C1 segment of cervical spinal cord (tissue), 14 donors: ENCODE measurements around the gene ADCY2.

Experiments used
- DNase-seq, 14 donors: peaks; one replicate each; lab custom pipeline; 2025; lab: John Stamatoyannopoulos, UW

Gene ADCY2

DNA sequence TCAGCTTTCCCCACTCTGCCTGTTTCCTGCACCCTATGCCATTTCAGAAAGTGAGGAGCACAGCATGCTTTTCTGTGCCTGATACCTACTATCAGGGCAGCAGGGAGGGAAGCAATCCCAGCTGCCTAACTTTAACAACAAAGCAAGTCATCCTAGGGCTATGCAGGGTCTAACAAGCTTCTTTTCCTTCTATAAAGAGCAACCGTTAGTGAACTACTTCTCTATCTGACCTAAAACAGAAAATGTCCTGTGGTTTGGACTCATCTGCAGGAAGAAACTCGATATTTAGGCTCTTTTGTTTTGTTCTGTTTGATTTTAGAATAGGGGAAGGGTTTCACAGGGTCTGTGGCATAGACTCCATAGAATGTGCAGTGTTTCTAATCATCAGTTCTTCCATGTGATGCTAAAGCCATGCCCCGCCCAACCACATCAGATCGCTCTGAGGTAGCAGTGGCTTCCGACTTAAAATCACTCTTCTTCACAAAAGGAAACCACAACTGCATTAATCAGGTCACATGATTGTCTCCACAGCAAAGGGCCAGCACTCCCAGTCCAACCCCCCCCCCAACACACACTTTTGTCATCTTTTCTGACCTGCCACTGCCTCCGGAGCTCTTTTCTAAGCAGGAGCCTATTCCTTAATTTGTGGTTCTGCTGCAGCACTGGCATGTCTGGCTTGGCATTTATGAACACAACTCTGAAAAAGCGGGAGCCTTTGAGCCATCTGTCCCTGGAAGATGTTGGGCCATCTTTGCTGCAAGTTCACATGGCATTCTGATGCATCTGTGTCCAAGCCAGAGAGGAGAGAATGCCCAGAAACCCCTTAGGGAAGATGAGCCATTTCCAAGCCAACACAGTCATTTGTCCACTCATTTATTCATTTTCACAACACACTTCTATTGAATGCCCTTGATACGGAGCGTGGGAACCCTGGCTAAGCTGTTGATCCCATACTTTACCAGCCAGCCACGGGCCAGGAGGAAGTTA is 383.4 kb downstream of the ADCY2 start:
- DNase-seq: peak in 1 of 14 donors; percentile 16

DNA sequence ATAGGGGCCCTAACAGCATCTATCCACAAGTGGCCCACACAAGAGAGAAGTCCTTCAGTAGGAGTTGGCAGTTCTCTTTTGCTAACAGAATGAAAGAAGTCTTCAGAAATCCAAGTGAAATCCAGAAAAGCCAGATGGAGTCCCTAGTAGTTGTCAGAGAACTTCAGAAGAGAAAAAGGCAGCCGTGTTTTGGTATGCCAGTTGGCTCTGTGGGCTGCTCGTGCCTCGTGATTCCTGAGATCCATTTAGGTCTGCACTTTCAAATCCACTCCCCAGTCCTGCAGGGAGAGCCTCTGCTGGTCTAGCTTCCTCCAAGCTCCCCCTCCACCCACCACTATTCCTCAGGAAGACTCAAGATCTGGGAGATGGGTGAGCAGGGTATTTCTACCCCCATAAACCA is 386.0 kb downstream of the ADCY2 start:
- no peak for DNase-seq

DNA sequence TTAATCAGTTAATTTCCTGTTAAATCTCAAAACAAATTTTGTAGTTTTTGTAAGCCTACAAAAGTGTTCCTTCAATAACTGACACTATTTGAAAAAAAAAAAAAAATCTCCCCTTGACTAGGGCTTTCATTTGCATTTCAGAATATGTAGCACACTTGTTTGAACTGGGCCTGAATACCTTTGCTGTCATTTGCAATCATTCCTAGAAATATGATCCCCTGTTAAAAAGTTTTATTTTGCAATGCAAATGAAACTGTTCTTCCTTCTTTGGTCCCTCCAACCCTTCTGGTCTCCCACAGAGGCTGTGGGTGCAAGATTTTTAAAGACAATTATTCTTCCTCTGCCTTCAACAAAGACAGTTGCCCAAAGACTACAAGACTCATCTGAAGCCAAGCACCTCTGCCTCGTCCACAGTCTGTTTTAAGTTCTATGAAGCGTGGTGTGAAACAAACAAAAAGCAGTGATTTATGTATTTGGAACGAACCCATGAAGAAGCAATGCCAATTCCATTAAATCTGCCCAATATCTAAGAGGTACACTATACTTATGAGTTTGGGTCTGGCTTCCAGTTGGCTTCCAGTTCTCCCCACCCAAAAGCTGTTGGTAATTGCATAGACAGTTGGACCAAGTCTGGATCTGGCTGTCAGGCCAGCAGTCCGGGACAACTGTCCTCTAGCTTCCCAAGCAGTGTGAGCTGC is 388.9 kb downstream of the ADCY2 start:
- no peak for DNase-seq

DNA sequence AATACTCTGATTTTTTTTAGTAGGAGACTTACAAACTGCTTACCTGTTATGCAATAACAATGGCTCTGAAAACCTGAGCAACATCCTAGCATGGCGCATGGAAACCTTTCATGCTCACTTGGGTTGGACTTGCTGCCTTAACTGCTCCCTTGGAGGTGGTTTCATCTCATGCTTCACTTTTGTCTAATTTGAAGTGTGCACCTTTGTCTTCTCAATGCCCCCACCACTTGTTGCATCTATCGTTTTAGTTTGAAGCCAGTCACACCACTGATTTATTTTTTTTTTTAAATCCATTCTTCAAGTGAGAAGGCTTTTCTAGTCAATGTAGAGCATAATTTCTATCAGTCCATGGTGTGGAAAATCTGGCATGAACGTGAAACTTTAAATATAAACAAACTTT is 391.8 kb downstream of the ADCY2 start:
- DNase-seq: no peak

DNA sequence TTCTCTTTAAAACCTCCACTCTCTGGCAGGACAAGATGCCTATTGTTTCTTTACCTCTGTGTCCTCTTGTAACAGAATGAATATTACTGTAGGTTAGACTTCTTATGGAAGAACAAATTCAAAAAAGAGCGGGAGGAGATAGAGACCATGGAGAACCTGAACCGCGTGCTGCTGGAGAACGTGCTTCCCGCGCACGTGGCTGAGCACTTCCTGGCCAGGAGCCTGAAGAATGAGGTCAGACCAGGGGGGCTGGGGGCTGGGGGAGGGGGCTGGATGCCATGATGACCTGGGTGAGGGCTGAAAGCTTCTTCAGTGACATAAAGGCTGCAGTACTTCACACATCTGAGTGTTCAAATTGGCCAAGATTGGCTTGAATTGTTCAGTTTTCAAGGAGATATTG is 393.6 kb downstream of the ADCY2 start:
- DNase-seq: no peak

DNA sequence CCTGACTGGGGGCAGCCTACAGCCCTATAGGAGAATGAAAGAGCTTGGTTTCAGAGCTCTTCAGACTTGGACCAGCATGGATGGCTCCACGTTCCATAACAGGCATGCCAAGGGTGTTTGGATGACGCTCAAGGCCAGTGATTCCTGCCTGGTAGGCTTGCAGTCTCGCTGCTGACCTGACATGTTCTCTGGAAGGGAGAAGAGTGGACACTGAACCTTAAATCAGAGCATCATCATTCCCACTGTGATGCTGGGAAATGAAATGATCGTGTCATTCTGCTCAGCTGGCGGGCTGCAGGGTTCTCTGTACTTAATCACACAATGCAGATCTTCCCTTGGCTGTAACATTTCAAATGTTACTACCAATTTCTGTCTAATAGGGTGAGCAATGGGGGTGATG is 398.0 kb downstream of the ADCY2 start:
- DNase-seq: peak in 1 of 14 donors; percentile 51

DNA sequence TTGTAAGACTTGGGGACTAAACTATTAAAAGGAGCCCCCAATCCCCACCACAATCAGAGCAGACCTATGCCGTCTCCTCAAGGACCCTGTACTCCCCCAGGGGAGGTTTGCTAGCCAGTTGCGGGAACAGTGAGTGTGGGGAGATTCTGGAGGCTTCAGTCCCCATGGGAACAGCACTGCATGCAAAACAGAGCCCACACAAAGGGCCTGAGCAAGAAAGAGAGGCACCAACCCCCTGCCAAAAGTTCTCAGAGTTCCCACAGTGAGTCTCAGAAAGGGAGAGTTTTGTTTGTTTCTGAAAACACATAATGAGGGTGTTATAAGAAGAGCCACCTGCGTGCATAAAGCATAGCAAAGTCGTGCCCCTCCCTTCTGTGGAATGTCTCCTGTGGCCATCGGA is 398.4 kb downstream of the ADCY2 start:
- DNase-seq: peak in 5 of 14 donors; percentile 17 to 56 (median 52)

DNA sequence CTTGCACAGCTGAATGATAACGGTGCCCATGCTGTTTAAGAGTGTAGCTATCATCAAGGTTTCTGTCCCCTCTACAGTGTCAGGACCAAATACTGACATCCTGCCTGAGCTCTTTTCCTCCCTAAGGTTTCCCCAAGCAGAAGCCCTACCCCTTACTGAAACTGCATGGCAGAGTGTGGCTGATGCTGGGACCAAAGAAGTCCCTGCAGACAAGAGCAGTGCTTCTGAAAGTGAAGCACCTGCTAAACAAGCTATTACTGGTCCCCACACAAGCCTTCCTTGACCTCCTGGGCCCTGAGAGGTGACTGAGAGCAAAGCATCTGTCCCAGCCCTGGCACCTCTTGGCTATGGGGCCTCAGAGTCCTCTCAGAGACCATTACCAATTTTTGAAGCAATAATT is 398.9 kb downstream of the ADCY2 start:
- no peak for DNase-seq

DNA sequence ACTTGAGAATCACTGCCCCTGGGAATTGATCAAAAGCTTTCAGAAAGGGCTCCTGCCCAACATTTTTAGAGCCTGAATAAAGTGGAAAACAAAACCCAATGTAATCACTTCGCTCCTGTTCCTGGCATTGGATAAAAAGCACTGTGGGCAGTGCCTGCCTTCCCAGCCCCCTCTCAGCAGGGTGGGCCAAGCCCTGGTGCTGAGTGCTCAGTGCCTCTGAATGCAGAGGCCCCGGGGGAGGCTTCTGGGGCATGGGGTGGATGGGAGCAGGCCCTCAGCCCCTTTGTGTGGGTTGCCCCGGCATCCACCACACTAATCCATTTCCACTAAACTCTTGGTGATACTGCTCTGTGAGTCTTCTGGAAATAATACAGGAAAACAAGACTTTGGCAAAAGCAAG is 399.4 kb downstream of the ADCY2 start:
- peak in 6 of 14 donors; percentile 17 to 67 (median 43) for DNase-seq

DNA sequence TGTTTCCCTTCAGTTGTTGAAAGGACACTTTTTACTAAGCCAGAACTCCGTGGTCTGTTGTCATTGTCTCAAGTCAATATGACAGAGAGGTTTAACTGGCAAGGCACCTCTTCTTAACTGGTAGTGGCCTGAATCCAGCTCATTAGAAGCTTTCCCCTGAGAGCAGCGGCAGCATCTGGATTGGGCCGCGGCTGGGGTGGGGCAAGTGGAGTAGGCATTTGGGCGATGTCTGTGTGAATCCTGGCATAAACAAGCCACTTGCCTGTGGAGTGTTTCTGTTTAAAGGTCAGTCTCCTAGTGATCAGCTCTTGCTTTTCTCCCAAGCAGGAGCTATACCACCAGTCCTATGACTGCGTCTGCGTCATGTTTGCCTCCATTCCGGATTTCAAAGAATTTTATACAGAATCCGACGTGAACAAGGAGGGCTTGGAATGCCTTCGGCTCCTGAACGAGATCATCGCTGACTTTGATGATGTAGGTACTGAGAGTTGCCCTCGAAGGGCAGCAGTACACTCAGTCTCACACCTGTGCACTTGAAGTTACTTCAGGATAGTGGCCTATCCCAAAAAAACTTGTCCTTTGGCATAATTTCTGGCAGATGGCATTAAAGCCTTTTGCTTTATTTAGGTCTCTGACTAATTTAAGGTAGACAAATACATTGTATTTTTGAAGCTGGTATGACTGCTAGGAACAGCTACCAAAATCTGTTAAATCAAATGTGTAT is 406.1 kb downstream of the ADCY2 start:
- DNase-seq: peak in 7 of 14 donors; percentile 6 to 77 (median 35)

DNA sequence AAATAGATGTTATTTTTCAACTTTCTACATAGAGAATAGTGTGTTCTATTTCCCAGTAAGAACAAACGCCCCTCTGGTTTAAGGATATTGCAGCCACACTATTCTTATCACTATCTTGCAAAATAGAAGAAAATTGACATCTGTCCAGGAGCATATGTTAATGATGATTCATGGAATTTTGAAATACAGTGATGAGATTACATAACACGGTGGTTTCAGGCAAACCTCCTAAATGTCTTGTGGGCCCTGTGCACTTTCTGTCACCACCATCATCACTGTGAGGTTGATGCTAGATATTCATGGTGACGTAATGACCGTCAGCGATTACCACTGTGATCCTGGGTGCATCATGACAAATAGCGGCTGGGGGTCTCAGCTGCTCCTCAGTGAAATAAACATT is 406.9 kb downstream of the ADCY2 start:
- DNase-seq: no peak

DNA sequence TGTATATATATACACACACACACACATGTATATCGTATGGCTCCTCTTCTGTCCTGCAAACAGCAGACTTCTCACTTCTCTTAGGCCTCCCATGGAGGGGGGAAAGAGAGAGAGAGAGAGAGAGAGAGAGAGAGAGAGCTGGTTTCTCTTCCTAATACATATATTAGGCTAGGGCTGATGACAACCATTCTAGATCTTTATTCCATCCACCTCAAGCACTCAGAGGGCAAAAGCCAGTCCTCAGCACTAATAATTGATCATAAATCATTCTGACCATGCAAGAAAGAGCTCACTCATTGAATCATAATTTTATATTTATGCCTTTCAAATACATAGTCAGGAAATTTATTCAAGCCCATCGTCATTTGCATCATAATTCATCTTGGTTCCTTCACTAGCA is 408.0 kb downstream of the ADCY2 start:
- no peak for DNase-seq

DNA sequence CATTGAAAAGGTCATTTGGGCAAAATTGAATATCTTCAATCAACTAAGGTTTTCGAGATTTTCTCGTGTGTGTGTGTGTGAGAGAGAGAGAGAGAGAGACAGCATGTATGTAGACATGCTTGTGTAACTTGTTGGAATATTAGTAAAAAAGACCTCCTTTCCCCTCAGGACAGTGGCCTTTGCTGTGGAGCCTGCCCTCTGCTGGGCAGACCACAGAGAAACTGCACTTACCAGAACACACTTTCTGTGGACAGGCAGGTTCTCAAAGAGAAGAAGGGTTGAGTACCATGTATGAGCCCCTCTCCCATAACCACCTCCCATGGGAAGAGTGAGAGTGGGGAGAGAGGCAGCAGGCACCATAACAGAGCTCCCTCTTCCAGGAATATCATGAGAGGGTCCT is 409.4 kb downstream of the ADCY2 start:
- DNase-seq: no peak

DNA sequence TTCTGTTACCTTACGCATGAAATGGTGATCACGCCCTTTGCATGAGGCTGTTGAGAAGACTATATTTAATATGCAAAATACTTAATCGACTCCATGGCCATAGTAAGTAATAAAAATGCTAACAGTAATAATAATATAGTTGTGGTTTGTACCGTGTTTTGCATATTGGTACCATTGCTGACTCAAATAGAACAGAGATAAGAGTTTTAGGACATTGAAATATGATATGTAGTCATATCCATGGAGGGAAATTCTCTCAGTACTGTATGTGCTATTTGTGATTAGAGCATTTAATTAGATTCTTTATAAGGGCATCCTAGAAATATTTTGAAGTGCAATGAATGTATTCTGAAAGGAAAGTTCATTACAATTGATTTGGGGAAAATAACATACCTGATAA is 413.1 kb downstream of the ADCY2 start:
- DNase-seq: no peak

DNA sequence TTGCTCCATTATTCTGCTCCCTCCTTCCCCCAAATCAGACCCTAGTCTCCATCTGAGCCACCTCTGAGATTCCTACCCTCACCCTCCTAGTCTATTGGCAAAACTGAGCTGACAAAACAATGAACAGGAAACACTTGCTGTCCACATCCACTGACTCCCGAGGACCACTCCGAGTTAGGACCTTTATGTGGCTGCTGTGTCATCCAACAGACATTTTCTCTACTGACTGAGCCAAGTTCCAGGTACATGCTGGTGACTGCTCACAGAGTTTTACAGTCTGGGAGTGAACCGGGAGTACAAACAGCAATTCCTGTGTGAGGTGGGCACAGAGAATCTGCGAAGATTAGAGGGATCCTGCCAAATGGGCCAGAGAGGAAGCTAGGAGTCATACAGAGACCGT is 415.8 kb downstream of the ADCY2 start:
- no peak for DNase-seq

DNA sequence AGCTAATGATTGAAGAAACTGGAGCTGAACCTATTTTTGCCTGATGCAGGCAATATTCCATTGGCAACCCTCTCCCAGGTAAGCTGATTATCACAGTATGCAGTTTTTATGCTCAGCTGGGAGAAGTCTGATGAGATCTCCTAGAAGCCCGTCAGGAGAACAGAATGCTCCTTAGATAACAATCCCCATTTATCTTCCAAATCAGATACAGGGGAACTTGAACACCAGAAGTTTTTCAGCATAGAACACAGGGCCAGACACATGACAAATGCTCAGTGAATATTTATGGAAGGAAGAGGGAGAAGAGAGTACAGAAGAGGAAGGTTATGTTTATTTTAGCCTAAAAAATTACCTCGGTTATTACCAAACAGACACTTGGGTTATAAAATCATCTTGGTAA is 417.1 kb downstream of the ADCY2 start:
- no peak for DNase-seq

DNA sequence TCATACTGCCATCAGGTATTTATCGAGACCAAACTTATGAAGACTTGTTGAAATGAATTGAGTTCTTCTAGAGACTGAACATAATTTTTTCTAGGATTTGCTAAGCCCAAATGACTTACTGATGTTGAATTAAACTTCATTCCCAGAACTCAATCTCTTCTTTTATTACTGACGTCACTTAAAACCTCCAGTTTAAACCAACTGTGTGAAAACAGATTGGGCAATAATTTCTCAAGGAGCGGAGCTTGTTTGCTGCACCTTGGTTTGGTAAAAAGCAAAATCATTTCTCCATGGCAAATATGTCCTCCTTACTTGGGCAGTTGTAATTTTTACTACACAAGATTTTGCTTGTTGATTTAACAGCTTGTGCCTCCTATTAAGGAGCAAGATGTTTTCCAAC is 417.6 kb downstream of the ADCY2 start:
- no peak for DNase-seq

DNA sequence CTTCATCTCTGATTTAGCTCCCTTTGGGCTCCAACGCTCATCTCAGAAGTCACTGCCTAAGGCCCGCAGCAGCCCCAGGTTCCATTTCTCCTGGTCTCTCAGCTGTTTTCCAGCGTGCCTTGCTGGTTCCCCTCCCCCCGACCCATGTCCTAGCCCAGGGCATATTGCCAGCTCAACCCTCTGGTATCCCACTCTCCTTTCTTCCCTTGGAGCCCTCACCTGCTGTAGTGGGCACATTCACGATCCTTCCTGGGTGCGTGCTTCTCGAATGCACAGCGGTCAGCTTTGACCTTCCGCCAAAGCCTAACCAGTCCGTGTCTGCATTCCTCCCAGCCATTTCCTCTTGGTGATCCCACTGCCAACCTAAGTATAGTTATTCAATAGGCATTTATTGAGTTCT is 418.9 kb downstream of the ADCY2 start:
- no peak for DNase-seq

DNA sequence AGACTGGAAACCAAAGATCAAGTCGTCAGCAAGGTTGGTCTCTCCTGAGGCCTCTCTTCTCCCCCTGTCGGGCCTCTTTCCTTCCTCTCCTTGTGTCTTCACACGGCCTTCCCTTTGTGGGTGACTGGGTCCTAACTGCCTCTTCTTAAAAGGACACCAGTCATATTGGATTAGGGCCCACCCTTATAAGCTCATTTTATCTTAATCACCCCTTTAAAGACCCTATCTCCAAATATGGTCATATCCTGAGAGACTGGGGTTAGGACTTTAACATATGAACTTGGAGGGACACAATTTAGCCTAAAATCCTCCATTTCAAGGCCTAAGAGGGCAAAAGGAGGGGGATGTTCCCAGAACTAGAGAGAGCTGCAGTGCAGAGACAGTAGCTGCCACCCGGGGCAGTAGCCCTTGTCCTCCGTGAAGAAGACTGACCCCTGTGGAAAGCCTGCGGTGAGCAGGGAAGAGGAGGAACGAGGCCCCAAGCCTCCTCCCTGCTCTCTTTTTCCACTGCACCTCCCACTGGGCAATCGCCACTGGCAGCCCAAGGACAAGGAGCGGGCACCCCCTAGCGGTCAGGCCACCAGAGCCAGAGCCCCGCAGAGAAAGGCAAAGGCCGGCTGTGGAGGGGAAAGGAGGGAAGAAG is 420.1 kb downstream of the ADCY2 start:
- DNase-seq: peak in 12 of 14 donors; percentile 10 to 81 (median 63)

DNA sequence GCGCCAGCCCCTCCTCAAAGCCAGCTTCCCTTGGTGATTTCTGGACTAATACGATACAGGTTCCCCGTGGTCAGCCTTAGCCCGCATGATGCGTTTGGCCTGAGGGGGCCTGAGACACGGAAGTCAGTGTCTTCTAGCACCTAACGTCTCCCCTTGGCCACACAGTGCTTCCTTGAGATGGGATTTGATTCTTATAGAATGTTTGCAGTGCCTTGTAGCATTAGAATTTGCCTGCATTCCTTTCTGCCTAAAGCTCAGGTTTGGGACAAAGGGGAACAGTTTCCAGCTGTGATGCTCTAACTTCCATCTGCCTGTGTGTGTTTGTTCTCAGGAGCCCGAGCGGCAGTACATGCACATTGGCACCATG is 420.6 kb downstream of the ADCY2 start:
- DNase-seq: peak in 1 of 14 donors; percentile 29

DNA sequence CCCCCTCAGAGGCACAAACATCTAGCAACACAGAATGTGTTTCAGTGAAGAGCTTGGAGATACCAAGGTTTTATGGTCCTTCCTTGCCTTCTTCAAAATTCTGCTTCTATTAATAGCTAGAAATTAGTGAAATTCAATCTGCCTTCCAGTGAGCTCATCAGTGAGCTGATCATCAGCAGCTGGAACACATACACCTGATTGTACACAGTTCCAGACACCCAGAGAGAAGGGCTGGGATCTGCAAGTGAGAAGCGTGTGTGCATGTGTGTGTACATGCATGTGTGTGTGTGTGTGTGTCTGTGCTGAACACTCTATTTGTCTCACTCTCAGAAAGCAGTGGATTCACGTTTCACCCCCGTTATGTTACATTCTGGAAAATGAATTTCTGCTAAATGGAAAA is 426.5 kb downstream of the ADCY2 start:
- no peak for DNase-seq

DNA sequence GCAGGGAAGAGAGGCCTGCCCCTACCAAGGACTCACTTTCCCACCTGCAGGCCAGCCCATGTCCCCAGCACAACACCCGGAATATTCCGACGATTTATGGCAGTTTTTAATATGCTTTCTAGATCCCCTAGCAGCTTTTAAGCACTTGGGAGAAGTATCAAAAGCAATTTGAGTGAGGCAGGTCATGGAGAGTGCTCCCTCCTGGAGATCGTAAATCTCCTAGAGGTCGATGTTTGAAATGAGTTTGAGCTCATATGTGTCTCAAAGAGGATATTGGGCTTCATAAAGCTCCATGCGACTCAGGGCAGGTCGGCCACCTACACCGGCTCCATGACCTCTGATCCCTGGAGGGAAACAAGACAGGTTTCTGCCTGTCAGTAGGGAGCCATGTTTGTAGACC is 427.7 kb downstream of the ADCY2 start:
- no peak for DNase-seq
